Upper lobe of left lung (tissue), 6 donors: ENCODE data around the gene ZSCAN21. TPM values are rescaled to one million over a fixed set of nuclear protein-coding genes. Genes with fewer than 3 reads are reported as not detected.
"Not testable (repeated sequence)": the region's sequence is repeated elsewhere in the genome, so short reads cannot be mapped to it uniquely, and the experiment has no call there.

Experiments
- ATAC-seq, 2 donors: fragments of 200-7000 bp; cut with Tn5 transposase; one replicate each; pipeline ENCODE4 v1.9.1; 2022; ENCODE audit warnings: mild to moderate bottlenecking in 2 of 2, moderate library complexity in 2 of 2; ENCODE audit not compliant: low FRiP score in 2 of 2
- DNase-seq, 2 donors: peaks; one replicate each; pipeline ENCODE4 v3.0.0-alpha.2; 2019 to 2020
- H3K27ac ChIP-seq, 4 donors: fragments of 200-600 bp; sonication (generic); one replicate each; pipeline ENCODE4 v1.5.1; 2016 to 2019
- H3K27me3 ChIP-seq, 4 donors: fragments of 200-600 bp; sonication (generic); one replicate each; pipeline ENCODE4 v1.5.1; 2017 to 2019
- H3K36me3 ChIP-seq, 4 donors: fragments of 200-600 bp; sonication (generic); one replicate each; pipeline ENCODE4 v1.5.1; 2016 to 2019
- H3K4me1 ChIP-seq, 4 donors: fragments of 200-600 bp; sonication (generic); one replicate each; pipeline ENCODE4 v1.5.1; 2018 to 2019
- H3K4me3 ChIP-seq, 4 donors: fragments of 200-600 bp; sonication (generic); one replicate each; pipeline ENCODE4 v1.5.1; 2017 to 2019; ENCODE audit warnings: mild to moderate bottlenecking in 2 of 4, moderate library complexity in 1 of 4
- H3K9me3 ChIP-seq, 4 donors: fragments of 200-600 bp; sonication (generic); one replicate each; pipeline ENCODE4 v1.5.1; 2018 to 2019
- EP300 ChIP-seq, 4 donors: sonication (generic); formaldehyde crosslinking; IDR thresholded peaks; one replicate each; pipeline ENCODE4 v1.5.1; 2017; ENCODE audit warnings: antibody characterized with exemption in 4 of 4, control low read depth in 2 of 4
- POLR2A ChIP-seq, 4 donors: fragments of 450-650 bp; IDR thresholded peaks; one replicate each; pipeline ENCODE4 v1.5.1; 2016 to 2017; ENCODE audit warnings: antibody characterized with exemption in 4 of 4, mild to moderate bottlenecking in 2 of 4
- POLR2AphosphoS5 ChIP-seq, 2 donors: sonication (generic); formaldehyde crosslinking; IDR thresholded peaks; one replicate each; pipeline ENCODE4 v1.5.1; 2017; ENCODE audit warnings: antibody characterized with exemption in 2 of 2
- WGBS, 2 donors: methylation state at CpG; one replicate each; pipeline ENCODE4 v1.1.5; 2017 to 2018; 5-methylcytosine and 5-hydroxymethylcytosine counted together
- total RNA-seq, 6 donors: library from RNA; depleted of rRNA in 4 of 6; stranded (reverse); fragments of >200 nt in 4 of 6; gene quantifications; one replicate each; pipeline versions ENCODE4 v1.1.0 to v1.2.1, GENCODE V29; 2016 to 2021
- TF ChIP-seq, protein P1 (sequence below), 6 experiments: fragments of 450-650 bp in 4 of 6; fragments of 200-600 bp in 2 of 6; sonication (generic) in 2 of 6; IDR thresholded peaks; one replicate each; pipeline ENCODE4 v1.5.1; 2016 to 2019; ENCODE audit warnings: antibody characterized with exemption in 6 of 6
- donor health status: DM: no; HTN: no; CAD: no; lungs with moderate emphysema.
- donor health status: DM: no; HTN: yes; CAD: no; lungs with severe emphysema.

ZSCAN21 gene
- total RNA-seq, 6 donors from 2014 or later = 8.6 to 17.8 (median 10.8) TPM

DNA sequence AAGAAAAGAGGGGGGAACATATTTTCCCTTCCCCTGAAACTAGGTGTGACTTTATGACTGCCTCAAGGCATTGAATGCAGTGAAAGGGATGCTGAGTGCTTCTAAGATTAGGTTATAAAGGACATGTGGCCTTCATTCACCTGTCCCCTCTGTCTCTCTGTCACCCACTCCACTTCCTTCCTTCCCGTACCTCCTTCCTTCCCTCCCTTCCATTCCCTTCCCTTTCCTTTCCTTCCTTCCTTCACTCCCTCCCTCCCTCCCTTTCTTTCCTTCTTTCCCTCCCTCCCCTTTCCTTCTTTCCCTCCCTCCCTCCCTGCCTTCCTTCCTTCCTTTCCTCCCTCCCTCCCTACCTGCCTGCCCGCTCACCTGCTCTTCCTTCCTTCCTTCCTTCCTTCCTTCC lies 38.7 kb upstream of the ZSCAN21 start:
- H3K27me3 ChIP-seq = no peaks in the 10 kb centered on the region
- no peaks in the 10 kb centered on the region for H3K36me3 ChIP-seq
- H3K27ac ChIP-seq = no peak overlapping the region
- H3K4me3 ChIP-seq = no peak overlapping the region
- DNase-seq = no peak
- no peaks in the 10 kb centered on the region for H3K9me3 ChIP-seq
- no peak for TF ChIP-seq POLR2A (IDR thresholded peaks at IDR 0.05)
- TF ChIP-seq EP300 (IDR thresholded peaks at IDR 0.05) = no peak
- no peak for TF ChIP-seq POLR2AphosphoS5 (IDR thresholded peaks at IDR 0.05)
- TF ChIP-seq, protein P1, sequence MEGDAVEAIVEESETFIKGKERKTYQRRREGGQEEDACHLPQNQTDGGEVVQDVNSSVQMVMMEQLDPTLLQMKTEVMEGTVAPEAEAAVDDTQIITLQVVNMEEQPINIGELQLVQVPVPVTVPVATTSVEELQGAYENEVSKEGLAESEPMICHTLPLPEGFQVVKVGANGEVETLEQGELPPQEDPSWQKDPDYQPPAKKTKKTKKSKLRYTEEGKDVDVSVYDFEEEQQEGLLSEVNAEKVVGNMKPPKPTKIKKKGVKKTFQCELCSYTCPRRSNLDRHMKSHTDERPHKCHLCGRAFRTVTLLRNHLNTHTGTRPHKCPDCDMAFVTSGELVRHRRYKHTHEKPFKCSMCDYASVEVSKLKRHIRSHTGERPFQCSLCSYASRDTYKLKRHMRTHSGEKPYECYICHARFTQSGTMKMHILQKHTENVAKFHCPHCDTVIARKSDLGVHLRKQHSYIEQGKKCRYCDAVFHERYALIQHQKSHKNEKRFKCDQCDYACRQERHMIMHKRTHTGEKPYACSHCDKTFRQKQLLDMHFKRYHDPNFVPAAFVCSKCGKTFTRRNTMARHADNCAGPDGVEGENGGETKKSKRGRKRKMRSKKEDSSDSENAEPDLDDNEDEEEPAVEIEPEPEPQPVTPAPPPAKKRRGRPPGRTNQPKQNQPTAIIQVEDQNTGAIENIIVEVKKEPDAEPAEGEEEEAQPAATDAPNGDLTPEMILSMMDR (IDR thresholded peaks at IDR 0.05) = no peak
- H3K4me1 ChIP-seq = peaks cover 0 to 17% (median 8%) of the 10 kb centered on the region in 4 donors
- WGBS, 2 donors = 66 to 77% methylated on average over 1 to 2 of the region's 2 CpGs
- no peak for ATAC-seq

DNA sequence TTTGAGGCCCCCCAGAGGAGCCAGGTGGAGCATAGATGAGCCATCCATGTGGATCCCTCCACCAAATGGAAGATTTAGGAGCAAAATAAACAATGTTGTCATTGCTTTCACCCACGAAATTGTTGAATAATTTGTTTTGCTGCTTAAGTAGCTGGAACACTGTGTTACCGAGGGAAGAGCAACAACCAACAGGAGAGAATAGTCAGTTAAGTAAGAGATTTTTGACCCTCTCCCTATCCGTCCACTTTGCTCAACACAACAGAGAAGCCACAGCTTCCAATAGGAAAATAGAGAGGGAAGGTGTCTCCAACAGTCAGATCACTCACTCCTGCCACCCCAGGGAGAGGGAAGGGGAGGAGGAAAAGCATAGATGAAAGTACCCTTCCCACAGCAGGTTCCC lies 38.1 kb upstream of the ZSCAN21 start:
- Histone ChIP-seq H3K27me3 (no peaks in the 10 kb centered on the region), H3K27ac (no peak overlapping the region), H3K9me3 (no peaks in the 10 kb centered on the region), H3K4me1 (peaks cover 3 to 23% (median 13%) of the 10 kb centered on the region in 4 donors), H3K4me3 (no peak overlapping the region), H3K36me3 (no peaks in the 10 kb centered on the region)
- ATAC-seq = no peak
- WGBS, 2 donors = 60% methylated on average over 3 of the region's 3 CpGs
- no peak for TF ChIP-seq POLR2AphosphoS5 (IDR thresholded peaks at IDR 0.05)
- TF ChIP-seq, protein P1 (IDR thresholded peaks at IDR 0.05) = no peak
- TF ChIP-seq EP300 (IDR thresholded peaks at IDR 0.05) = no peak
- no peak for TF ChIP-seq POLR2A (IDR thresholded peaks at IDR 0.05)
- DNase-seq = no peak

DNA sequence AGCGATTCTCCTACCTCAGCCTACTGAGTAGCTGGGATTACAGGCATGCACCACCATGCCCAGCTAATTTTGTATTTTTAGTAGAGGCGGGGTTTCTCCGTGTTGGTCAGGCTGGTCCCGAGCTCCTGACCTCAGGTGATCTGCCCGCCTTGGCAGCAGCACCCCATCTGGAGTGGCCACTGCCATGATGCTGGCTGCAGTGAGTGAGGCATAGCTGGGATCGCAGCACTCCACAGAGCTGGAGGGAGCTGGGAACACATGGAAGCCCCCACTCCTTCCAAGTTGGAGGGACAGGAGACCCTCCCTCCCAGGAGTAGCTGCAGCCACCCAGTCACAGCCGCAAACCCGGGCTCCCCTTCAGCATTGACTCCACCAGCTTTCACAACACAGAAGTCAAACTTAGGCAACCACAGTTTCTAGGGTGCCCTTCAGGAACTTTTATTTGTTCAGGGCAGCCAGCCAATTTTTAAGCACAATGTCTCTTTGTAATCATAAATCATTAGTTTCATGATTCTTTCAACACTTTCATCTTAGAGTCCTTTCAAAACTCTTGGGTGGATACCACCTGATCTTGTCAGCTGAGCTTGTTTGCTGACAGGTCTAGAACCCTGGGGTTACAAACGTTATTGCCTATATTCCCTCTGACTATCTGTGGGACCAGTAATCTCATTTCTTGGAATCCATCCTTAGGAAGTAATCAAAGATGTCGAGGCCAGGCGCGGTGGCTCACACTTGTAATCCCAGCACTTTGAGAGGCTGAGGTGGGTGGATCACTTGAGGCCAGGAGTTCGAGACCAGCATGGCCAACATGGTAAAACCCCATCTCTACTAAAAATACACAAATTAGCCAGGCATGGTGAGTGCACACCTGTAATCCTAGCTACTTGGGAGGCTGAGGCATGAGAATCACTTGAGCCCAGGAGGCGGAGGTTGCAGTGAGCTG lies 36.9 kb upstream of the ZSCAN21 start:
- H3K4me1 ChIP-seq = peaks cover 15 to 34% (median 25%) of the 10 kb centered on the region in 4 donors
- not testable (repeated sequence) for H3K9me3 ChIP-seq, H3K4me3 ChIP-seq, H3K36me3 ChIP-seq, H3K27ac ChIP-seq, H3K27me3 ChIP-seq
- DNase-seq = peak in 1 of 2 donors; percentile 65
- WGBS, 2 donors = 57 to 59% methylated on average over 11 to 14 of the region's 14 CpGs
- peak in 1 of 2 donors; percentile 35 for ATAC-seq

DNA sequence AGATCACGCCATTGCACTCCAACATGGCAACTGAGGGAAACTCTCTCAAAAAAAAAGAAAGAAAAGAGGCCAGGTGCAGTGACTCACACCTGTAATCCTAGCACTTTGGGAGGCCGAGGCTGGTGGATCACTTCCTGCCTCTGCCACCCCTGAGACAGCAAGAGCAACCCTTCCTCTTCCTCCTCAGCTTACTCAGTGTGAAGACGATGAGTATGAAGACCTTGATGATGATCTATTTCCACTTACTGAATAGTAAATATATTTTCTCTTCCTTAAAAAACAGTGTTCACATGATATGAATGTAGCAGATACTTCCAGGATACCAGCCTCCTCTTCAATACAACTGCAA lies 36.3 kb upstream of the ZSCAN21 start:
- 54 to 61% methylated on average over 3 of the region's 3 CpGs for WGBS, 2 donors
- H3K27ac ChIP-seq = no peak overlapping the region

More for the DNA sequence above, 36.3 kb upstream of the ZSCAN21 start:
- Histone ChIP-seq H3K27me3 (no peaks in the 10 kb centered on the region), H3K4me3 (no peak overlapping the region), H3K4me1 (peaks cover 15 to 39% (median 28%) of the 10 kb centered on the region in 4 donors), H3K36me3 (no peaks in the 10 kb centered on the region), H3K9me3 (no peaks in the 10 kb centered on the region)
- TF ChIP-seq POLR2A (IDR thresholded peaks at IDR 0.05) (no peak), POLR2AphosphoS5 (IDR thresholded peaks at IDR 0.05) (no peak), EP300 (IDR thresholded peaks at IDR 0.05) (no peak)
- TF ChIP-seq, protein P1 (IDR thresholded peaks at IDR 0.05) = no peak
- no peak for ATAC-seq
- no peak for DNase-seq
